ENCODE results near the gene SLC22A4.

DNA sequence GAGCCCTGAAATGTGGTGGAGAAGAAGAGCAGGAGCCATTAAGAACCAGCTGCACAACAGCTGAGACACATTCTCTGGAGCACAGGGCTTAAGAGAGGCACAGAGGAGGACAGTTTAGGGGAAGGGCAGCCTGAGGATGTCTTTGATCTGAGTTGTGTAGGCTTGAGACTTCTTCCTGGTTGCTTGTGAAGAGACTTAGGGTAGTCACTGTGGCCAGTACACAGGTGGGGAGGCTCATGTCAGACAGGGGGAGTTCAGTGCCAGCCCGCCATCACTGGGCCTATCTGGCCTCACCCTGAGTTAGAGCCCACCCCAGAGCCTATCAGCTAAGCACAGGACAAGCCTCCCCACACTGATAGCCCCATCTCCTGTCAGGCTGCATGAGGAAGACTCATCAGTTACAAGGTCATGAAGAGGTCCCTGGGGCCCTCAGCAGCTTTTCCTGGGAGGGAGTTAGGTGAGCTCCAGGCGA lies 19.8 kb downstream of the SLC22A4 start:
- TF ChIP-seq CTCF (optimal IDR thresholded peaks at IDR 0.05 in 1 of 3, IDR thresholded peaks at IDR 0.05 in 1 of 3, conservative IDR thresholded peaks at IDR 0.05 in 1 of 3; ENCODE audit: extremely low read depth in 1 of 3, insufficient read depth in 2 of 3, low read length in 3 of 3) (no peak), EZH2 (IDR thresholded peaks at IDR 0.05; ENCODE audit: low read length) (no peak)
